HEK293 (cell line): ENCODE data around the gene BCL11B.

Experiments
- FEZF1 ChIP-seq: fragments of 450-650 bp; formaldehyde crosslinking; IDR thresholded peaks from 2 replicates; pipeline ENCODE4 v1.5.1; 2016; ENCODE audit warnings: missing biosample characterization, missing genetic modification characterization
- GLIS1 ChIP-seq: fragments of 450-650 bp; formaldehyde crosslinking; IDR thresholded peaks from 2 replicates; pipeline ENCODE4 v1.5.1; 2016; ENCODE audit warnings: missing biosample characterization, missing genetic modification characterization
- OVOL3 ChIP-seq: fragments of 450-650 bp; formaldehyde crosslinking; IDR thresholded peaks from 2 replicates; pipeline ENCODE4 v1.5.1; 2016; ENCODE audit warnings: missing biosample characterization, missing genetic modification characterization
- PRDM4 ChIP-seq: fragments of 450-650 bp; formaldehyde crosslinking; IDR thresholded peaks from 2 replicates; pipeline ENCODE4 v1.5.1; 2017; ENCODE audit warnings: missing biosample characterization, missing genetic modification characterization
- REPIN1 ChIP-seq: fragments of 450-650 bp; formaldehyde crosslinking; IDR thresholded peaks from 2 replicates; pipeline ENCODE4 v1.5.1; 2017; ENCODE audit warnings: missing biosample characterization, missing genetic modification characterization, low read depth
- YY2 ChIP-seq: fragments of 450-650 bp; formaldehyde crosslinking; IDR thresholded peaks from 2 replicates; pipeline ENCODE4 v1.5.1; 2016; ENCODE audit warnings: missing biosample characterization, missing genetic modification characterization
- ZBTB20 ChIP-seq: fragments of 450-650 bp; formaldehyde crosslinking; IDR thresholded peaks from 2 replicates; pipeline ENCODE4 v1.5.1; 2016; ENCODE audit warnings: missing biosample characterization, missing genetic modification characterization
- ZBTB26 ChIP-seq: fragments of 450-650 bp; formaldehyde crosslinking; optimal IDR thresholded peaks from 2 replicates; pipeline ENCODE3; 2016; ENCODE audit warnings: missing biosample characterization, mild to moderate bottlenecking, missing genetic modification characterization
- ZBTB8A ChIP-seq: fragments of 450-650 bp; formaldehyde crosslinking; IDR thresholded peaks from 2 replicates; pipeline ENCODE4 v1.5.1; 2016; ENCODE audit warnings: missing biosample characterization, missing genetic modification characterization
- ZFP37 ChIP-seq: fragments of 450-650 bp; formaldehyde crosslinking; IDR thresholded peaks from 2 replicates; pipeline ENCODE4 v1.5.1; 2016; ENCODE audit warnings: missing biosample characterization, missing genetic modification characterization
- ZNF112 ChIP-seq: fragments of 450-650 bp; formaldehyde crosslinking; IDR thresholded peaks from 2 replicates; pipeline ENCODE4 v1.5.0; 2017; ENCODE audit warnings: missing biosample characterization, missing genetic modification characterization
- ZNF114 ChIP-seq: fragments of 450-650 bp; formaldehyde crosslinking; IDR thresholded peaks from 2 replicates; pipeline ENCODE4 v1.5.0; 2017; ENCODE audit warnings: missing biosample characterization, missing genetic modification characterization
- ZNF146 ChIP-seq: fragments of 450-650 bp; formaldehyde crosslinking; IDR thresholded peaks from 2 replicates; pipeline ENCODE4 v1.5.1; 2016; ENCODE audit warnings: missing biosample characterization, missing genetic modification characterization
- ZNF335 ChIP-seq: fragments of 450-650 bp; formaldehyde crosslinking; conservative IDR thresholded peaks from 2 replicates; pipeline ENCODE4 v1.5.1; 2016; ENCODE audit warnings: missing biosample characterization, missing genetic modification characterization
- ZNF416 ChIP-seq: fragments of 450-650 bp; formaldehyde crosslinking; IDR thresholded peaks from 2 replicates; pipeline ENCODE4 v1.5.1; 2016; ENCODE audit warnings: missing biosample characterization, missing genetic modification characterization
- ZNF423 ChIP-seq: fragments of 450-650 bp; formaldehyde crosslinking; IDR thresholded peaks from 2 replicates; pipeline ENCODE4 v1.5.1; 2016; ENCODE audit warnings: missing biosample characterization, missing genetic modification characterization
- ZNF426 ChIP-seq: fragments of 450-650 bp; formaldehyde crosslinking; IDR thresholded peaks from 2 replicates; pipeline ENCODE4 v1.5.1; 2017; ENCODE audit warnings: missing biosample characterization, missing genetic modification characterization, mild to moderate bottlenecking, inconsistent platforms, moderate library complexity
- ZNF521 ChIP-seq: fragments of 450-650 bp; formaldehyde crosslinking; IDR thresholded peaks from 2 replicates; pipeline ENCODE4 v1.5.1; 2017; ENCODE audit warnings: missing biosample characterization, mild to moderate bottlenecking, missing genetic modification characterization
- ZNF548 ChIP-seq: fragments of 450-650 bp; formaldehyde crosslinking; IDR thresholded peaks from 2 replicates; pipeline ENCODE4 v1.5.1; 2016; ENCODE audit warnings: missing biosample characterization, missing genetic modification characterization
- ZNF555 ChIP-seq: fragments of 450-650 bp; formaldehyde crosslinking; conservative IDR thresholded peaks from 2 replicates; pipeline ENCODE4 v1.5.1; 2017; ENCODE audit warnings: missing biosample characterization, mild to moderate bottlenecking, missing genetic modification characterization, inconsistent platforms
- ZNF596 ChIP-seq: fragments of 450-650 bp; IDR thresholded peaks from 2 replicates; pipeline ENCODE4 v1.5.0; 2018; ENCODE audit warnings: missing biosample characterization, mild to moderate bottlenecking, missing genetic modification characterization, moderate library complexity
- ZNF664 ChIP-seq: fragments of 450-650 bp; formaldehyde crosslinking; IDR thresholded peaks from 2 replicates; pipeline ENCODE4 v1.5.1; 2016; ENCODE audit warnings: missing biosample characterization, missing genetic modification characterization
- ZNF776 ChIP-seq: fragments of 450-650 bp; formaldehyde crosslinking; IDR thresholded peaks from 2 replicates; pipeline ENCODE4 v1.5.0; 2017; ENCODE audit warnings: missing biosample characterization, missing genetic modification characterization, borderline replicate concordance
- ZSCAN30 ChIP-seq: fragments of 450-650 bp; IDR thresholded peaks from 2 replicates; pipeline ENCODE4 v1.5.1; 2018; ENCODE audit warnings: missing biosample characterization, mild to moderate bottlenecking, missing genetic modification characterization, moderate library complexity
- TF ChIP-seq, protein P1 (sequence below): fragments of 450-650 bp; formaldehyde crosslinking; IDR thresholded peaks from 2 replicates; pipeline ENCODE4 v1.5.1; 2016; ENCODE audit warnings: missing biosample characterization, missing genetic modification characterization, low read depth
- TF ChIP-seq, protein P2 (sequence below): fragments of 450-650 bp; formaldehyde crosslinking; IDR thresholded peaks from 2 replicates; pipeline ENCODE4 v1.5.1; 2016; ENCODE audit warnings: missing biosample characterization, missing genetic modification characterization
- TF ChIP-seq, protein P3 (sequence below): sonication (generic); formaldehyde crosslinking; IDR thresholded peaks from 2 replicates; pipeline ENCODE4 v1.8.1; 2022; ENCODE audit warnings: mild to moderate bottlenecking, moderate library complexity, missing genetic modification reagents
- TF ChIP-seq, protein P4 (sequence below): fragments of 450-650 bp; formaldehyde crosslinking; IDR thresholded peaks from 2 replicates; pipeline ENCODE4 v1.5.1; 2017; ENCODE audit warnings: missing biosample characterization, mild to moderate bottlenecking, missing genetic modification characterization, moderate library complexity

BCL11B gene

DNA sequence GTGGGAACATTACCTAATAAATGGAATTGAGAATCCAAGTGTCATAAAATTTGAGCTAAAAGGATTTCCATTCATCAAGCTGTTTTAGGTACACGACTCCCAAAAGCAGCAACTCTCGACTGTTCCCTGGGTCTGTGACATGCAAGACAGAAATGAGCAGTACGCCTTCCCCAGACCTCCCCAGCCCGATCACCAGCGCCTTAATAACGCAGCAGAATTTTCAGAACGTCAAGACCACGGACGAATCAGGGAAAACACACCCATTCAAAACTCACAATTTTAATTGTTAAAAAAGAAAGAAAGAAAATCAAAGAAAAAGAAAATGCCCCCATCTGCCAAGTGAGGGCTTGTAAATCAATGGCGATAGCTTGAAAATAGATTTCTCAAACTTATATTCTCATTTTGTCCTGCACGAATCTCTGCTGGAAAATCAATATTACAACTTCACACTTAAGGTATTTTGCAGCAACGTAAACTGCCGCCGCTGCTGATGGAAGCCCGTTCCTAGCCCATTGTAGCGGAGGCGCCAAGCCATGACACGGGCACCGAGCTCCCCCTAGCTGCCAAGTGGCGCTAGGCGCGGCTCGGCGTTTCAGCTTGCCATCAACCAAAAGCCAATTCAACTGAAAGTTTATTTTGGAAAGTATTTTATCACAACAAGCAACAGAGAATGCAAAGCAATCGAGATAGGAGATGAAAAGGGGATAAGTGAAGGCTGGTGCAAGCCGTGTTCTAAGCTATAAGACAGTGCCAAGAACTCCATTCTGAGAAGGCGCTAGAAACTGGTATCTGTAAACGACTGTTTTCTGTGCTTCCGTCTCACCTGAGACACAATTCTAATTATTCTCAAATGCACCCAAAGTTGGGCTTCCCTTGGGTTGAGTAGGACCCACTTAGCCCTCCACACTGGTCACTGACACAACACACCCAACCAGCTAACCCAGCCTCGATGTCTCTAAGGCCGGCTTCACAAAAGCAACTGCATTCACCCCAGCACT is 5.5 kb downstream of the BCL11B start (continued):
- no peak for TF ChIP-seq ZBTB20 (tag by site-specific recombination)
- no peak for TF ChIP-seq ZNF423 (tag by site-specific recombination)
- TF ChIP-seq ZNF112 (tag by site-specific recombination): no peak
- no peak for TF ChIP-seq ZNF776 (tag by site-specific recombination)
- TF ChIP-seq ZNF664 (tag by site-specific recombination): no peak
- TF ChIP-seq PRDM4 (tag by site-specific recombination): peak; percentile 28; the same call in 1 of the 2 replicates
- TF ChIP-seq GLIS1 (tag by site-specific recombination): no peak
- TF ChIP-seq ZFP37: no peak
- no peak for TF ChIP-seq ZNF146
- no peak for TF ChIP-seq ZNF426 (tag by site-specific recombination)
- no peak for TF ChIP-seq ZNF596
- TF ChIP-seq ZBTB26 (tag by site-specific recombination): no peak
- TF ChIP-seq ZSCAN30: peak; percentile 82
- TF ChIP-seq REPIN1: no peak
- TF ChIP-seq ZNF416 (tag by site-specific recombination): no peak
- TF ChIP-seq OVOL3 (tag by site-specific recombination): no peak
- TF ChIP-seq, protein P1, sequence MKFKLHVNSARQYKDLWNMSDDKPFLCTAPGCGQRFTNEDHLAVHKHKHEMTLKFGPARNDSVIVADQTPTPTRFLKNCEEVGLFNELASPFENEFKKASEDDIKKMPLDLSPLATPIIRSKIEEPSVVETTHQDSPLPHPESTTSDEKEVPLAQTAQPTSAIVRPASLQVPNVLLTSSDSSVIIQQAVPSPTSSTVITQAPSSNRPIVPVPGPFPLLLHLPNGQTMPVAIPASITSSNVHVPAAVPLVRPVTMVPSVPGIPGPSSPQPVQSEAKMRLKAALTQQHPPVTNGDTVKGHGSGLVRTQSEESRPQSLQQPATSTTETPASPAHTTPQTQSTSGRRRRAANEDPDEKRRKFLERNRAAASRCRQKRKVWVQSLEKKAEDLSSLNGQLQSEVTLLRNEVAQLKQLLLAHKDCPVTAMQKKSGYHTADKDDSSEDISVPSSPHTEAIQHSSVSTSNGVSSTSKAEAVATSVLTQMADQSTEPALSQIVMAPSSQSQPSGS: no peak
- TF ChIP-seq, protein P2, sequence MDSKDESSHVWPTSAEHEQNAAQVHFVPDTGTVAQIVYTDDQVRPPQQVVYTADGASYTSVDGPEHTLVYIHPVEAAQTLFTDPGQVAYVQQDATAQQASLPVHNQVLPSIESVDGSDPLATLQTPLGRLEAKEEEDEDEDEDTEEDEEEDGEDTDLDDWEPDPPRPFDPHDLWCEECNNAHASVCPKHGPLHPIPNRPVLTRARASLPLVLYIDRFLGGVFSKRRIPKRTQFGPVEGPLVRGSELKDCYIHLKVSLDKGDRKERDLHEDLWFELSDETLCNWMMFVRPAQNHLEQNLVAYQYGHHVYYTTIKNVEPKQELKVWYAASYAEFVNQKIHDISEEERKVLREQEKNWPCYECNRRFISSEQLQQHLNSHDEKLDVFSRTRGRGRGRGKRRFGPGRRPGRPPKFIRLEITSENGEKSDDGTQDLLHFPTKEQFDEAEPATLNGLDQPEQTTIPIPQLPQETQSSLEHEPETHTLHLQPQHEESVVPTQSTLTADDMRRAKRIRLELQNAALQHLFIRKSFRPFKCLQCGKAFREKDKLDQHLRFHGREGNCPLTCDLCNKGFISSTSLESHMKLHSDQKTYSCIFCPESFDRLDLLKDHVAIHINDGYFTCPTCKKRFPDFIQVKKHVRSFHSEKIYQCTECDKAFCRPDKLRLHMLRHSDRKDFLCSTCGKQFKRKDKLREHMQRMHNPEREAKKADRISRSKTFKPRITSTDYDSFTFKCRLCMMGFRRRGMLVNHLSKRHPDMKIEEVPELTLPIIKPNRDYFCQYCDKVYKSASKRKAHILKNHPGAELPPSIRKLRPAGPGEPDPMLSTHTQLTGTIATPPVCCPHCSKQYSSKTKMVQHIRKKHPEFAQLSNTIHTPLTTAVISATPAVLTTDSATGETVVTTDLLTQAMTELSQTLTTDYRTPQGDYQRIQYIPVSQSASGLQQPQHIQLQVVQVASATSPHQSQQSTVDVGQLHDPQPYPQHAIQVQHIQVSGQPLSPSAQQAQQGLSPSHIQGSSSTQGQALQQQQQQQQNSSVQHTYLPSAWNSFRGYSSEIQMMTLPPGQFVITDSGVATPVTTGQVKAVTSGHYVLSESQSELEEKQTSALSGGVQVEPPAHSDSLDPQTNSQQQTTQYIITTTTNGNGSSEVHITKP: no peak
- no peak for TF ChIP-seq ZNF548 (tag by site-specific recombination)
- no peak for TF ChIP-seq ZNF335 (tag by site-specific recombination)
- peak; percentile 36; the same call in 1 of the 2 replicates for TF ChIP-seq FEZF1 (tag by site-specific recombination)
- TF ChIP-seq, protein P3, sequence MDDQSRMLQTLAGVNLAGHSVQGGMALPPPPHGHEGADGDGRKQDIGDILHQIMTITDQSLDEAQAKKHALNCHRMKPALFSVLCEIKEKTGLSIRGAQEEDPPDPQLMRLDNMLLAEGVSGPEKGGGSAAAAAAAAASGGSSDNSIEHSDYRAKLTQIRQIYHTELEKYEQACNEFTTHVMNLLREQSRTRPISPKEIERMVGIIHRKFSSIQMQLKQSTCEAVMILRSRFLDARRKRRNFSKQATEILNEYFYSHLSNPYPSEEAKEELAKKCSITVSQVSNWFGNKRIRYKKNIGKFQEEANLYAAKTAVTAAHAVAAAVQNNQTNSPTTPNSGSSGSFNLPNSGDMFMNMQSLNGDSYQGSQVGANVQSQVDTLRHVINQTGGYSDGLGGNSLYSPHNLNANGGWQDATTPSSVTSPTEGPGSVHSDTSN (CRISPR knock-in tag): no peak
- TF ChIP-seq, protein P4, sequence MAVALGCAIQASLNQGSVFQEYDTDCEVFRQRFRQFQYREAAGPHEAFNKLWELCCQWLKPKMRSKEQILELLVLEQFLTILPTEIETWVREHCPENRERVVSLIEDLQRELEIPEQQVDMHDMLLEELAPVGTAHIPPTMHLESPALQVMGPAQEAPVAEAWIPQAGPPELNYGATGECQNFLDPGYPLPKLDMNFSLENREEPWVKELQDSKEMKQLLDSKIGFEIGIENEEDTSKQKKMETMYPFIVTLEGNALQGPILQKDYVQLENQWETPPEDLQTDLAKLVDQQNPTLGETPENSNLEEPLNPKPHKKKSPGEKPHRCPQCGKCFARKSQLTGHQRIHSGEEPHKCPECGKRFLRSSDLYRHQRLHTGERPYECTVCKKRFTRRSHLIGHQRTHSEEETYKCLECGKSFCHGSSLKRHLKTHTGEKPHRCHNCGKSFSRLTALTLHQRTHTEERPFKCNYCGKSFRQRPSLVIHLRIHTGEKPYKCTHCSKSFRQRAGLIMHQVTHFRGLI (tag by site-specific recombination): no peak
- TF ChIP-seq ZNF521 (tag by site-specific recombination): no peak
- no peak for TF ChIP-seq YY2
- TF ChIP-seq ZBTB8A (tag by site-specific recombination): peak; percentile 32; the same call in 1 of the 2 replicates
- no peak for TF ChIP-seq ZNF114 (tag by site-specific recombination)
- TF ChIP-seq ZNF555: no peak
